ENCODE results near the gene CFAP300.

Gene CFAP300

DNA sequence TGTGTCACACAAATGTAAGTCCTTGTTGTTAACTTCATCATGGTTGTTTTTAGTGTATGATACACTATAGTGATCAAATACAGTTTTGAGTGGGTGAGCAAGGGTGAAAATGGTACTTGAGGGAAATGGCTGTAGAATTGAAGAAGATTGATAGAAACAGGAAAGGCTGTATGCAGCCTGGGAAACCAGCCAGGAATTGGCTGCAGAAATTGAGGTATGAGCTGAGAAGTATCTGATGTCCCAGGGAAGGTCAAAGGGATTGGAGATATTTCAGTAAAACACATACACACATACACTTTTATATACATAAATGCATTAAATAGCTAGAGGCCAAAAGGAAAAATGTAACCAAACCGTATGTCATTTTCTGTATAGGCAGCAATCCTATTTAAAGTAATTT is 49.9 kb downstream of the CFAP300 start:
- in situ Hi-C loops (cut with HindIII; ENCODE audit: low sequenced_read_pairs), result no loop called here
- DNase-seq (ENCODE audit: low read depth, low spot score), result no peak
- no peak for TF ChIP-seq CTCF (IDR thresholded peaks at IDR 0.05; ENCODE audit: low read depth, low read length)

GRCh38 chr11:102099755-102100154 is 52.5 kb downstream of the CFAP300 start:
- in situ Hi-C loops (cut with HindIII; ENCODE audit: low sequenced_read_pairs), result no loop called here
- TF ChIP-seq CTCF (IDR thresholded peaks at IDR 0.05; ENCODE audit: low read depth, low read length), result no peak
- DNase-seq (ENCODE audit: low read depth, low spot score), result no peak
- H3K4me3 ChIP-seq (ENCODE audit: low read depth, low read length), result no peak overlapping the region

More for the DNA sequence above, 49.9 kb downstream of the CFAP300 start:
- no peak overlapping the region for H3K4me3 ChIP-seq (ENCODE audit: low read depth, low read length)

DNA sequence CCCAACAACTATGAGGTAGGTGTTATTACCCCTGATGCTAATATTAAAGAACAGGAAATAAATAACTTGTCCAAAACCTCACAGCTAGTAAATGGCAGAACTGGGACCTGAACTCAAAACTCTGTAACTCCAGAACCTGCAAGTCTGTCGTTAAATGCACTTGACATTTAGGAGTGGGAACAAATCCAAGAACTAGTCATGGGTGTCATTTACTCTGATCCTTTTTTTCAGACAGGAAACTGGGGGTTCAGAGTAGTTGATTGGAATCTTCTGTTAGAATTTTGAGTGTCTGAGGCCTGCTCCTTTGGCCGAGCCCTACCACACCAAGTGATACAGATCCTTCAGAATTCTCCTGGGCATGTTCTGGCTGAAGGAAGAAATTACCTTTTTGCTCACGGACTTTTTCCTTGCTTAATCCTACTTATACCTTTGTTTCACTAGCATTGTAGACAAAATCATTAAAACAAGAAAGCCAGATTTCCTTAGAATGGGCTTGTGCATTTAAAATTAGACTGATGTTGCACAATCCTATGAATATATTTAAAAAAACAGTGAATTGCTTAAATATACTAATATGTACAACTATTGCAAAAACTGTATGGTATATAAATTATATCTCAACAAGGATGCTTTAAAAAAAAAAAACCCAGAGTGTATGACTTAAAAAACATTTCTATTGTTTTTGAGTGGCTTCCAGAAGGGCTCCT is 61.6 kb downstream of the CFAP300 start:
- no peak for TF ChIP-seq CTCF (IDR thresholded peaks at IDR 0.05; ENCODE audit: low read depth, low read length)
- in situ Hi-C loops (cut with HindIII; ENCODE audit: low sequenced_read_pairs), result no loop called here
- no peak overlapping the region for H3K4me3 ChIP-seq (ENCODE audit: low read depth, low read length)
- DNase-seq (ENCODE audit: low read depth, low spot score), result no peak

GRCh38 chr11:102109896-102110760 is 62.9 kb downstream of the CFAP300 start, which contains the start of gene YAP1:
YAP1 (plus strand) TSS chr11:102110447; CDS start chr11:102110849, 402 bp downstream.
- in situ Hi-C loops (cut with HindIII; ENCODE audit: low sequenced_read_pairs), result no loop called here
- no peak for TF ChIP-seq CTCF (IDR thresholded peaks at IDR 0.05; ENCODE audit: low read depth, low read length)
- peak within 1 kb of the TSS; percentile 90 for H3K4me3 ChIP-seq (ENCODE audit: low read depth, low read length)
- DNase-seq (ENCODE audit: low read depth, low spot score), result peak; percentile 97

DNA sequence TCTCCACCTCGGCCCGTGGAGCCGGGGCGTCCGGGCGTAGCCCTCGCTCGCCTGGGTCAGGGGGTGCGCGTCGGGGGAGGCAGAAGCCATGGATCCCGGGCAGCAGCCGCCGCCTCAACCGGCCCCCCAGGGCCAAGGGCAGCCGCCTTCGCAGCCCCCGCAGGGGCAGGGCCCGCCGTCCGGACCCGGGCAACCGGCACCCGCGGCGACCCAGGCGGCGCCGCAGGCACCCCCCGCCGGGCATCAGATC is 63.4 kb downstream of the CFAP300 start:
- peak overlapping the region; percentile 90 for H3K4me3 ChIP-seq (ENCODE audit: low read depth, low read length)

More for the DNA sequence above, 63.4 kb downstream of the CFAP300 start:
- no peak for TF ChIP-seq CTCF (IDR thresholded peaks at IDR 0.05; ENCODE audit: low read depth, low read length)
- in situ Hi-C loops (cut with HindIII; ENCODE audit: low sequenced_read_pairs), result no loop called here
- no peak for DNase-seq (ENCODE audit: low read depth, low spot score)
